TTC549 (cell line): ENCODE results near the gene GNL3.

Experiments
- FAIRE-seq: peaks from 2 replicates; lab custom pipeline; 2012; peaks lifted over from hg19 to GRCh38; lab: Jason Lieb, UNC

GNL3 gene

DNA sequence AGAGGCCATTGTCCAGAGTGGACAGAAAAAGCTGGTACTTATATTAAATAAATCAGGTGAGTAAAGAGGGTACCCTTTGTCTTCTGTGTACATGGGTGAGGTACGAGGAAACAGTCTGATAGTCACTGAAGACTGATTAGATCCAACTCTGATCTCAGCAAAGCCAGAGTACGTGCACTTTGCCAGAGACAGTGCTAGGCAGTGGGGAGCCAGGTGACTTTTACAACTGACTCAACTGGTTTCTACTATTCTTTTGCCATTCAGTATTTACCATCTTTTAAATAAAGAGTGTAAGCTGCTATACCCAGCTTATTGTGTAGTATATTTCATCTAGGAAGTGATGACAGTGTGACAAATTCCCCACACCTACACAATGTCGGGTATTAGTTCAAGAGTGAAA lies 3.3 kb downstream of the GNL3 start:
- FAIRE-seq: no peak

- FAIRE-seq: no peak
These were observed 4.7 kb downstream of the GNL3 start for GRCh38 chr3:52690560-52690959.

GRCh38 chr3:52693071-52693470 lies 7.2 kb downstream of the GNL3 start:
- no peak for FAIRE-seq

DNA sequence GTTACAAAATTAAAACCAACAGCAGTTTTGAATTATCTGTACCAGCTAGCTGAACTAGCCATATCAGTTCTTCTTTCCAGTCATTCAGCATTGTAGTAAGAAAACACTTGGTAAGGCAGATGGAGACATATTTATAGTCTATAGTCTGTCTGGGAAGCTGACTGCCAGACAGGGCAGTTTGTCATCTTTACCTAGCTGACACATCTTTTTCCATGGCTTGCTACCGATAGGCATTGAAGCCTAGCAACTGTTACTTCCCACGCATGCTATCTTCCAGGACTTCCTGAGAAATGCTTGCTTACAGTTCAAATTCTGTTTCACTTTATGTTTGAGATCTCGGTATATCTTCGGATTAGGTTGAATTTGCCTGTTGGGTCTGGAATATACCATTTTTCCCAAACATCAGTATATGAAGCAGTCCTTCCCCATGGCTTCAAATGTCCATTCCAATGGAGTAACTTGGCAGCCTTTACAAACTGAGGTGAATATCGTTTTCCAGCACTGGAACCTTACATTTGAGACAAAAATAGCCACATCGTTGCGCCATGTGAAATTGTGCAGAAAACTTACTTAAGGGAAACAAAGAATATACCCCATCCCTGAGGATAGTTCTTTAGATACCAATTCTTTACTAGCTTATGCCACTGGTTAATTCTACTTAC lies 8.8 kb downstream of the GNL3 start:
- FAIRE-seq: no peak

- no peak for FAIRE-seq
These were observed 10.2 kb downstream of the GNL3 start for GRCh38 chr3:52695798-52696671.

DNA sequence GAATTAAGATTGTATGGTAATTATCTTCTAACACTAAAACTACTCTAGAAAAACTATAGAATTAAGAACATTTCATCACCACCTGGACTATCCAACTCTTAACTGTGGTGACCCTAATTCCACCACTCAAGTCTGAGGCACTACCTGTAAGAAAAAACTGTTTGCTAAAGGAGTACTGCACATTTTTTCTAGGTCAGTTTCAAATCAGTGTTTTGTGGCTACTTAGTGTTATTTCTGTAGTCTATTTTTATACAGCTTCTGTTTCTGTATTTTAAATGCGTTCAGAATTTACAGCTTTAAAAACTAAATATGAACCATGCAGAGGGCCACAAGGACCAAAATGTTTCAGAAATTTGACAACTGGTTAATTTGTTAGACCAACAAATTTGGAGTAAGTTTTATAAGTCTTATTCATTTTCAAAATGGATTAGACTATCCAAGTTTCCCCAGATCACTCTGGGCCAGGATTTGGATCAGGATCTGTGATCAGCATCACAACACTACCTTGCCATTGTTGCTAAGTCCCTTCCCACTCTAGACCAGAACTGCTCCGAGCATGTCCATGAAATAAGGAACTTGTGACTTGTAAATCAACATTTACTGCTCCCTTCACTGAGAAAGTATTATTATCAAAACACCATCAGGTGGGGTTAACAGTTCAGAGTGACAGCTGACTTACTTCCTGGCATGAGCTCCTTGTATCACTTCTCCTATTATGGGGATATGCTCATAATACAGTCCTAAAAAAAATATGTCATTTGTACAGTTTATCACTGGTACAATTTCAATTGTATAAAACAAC lies 11.2 kb downstream of the GNL3 start:
- FAIRE-seq: no peak

- FAIRE-seq: no peak
These were observed 11.8 kb downstream of the GNL3 start for GRCh38 chr3:52697632-52697965.

DNA sequence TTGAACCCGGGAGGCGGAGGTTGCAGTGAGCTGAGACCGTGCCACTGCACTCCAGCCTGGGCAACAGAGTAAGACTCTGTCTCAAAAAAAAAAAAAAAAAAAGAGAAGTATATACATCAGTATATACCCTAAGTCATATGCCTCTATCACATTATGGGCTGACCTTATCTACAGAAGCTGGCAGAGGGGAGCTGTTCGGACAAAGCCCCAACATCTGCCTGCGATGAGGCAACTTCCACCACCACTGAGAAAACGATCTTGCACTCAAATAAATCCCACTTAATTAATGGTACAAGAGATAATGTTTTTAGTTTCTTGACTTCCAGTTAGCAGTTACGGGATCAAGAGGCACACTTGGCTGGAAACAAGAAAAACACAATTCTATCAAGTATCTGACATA lies 17.5 kb downstream of the GNL3 start:
- FAIRE-seq: no peak

GRCh38 chr3:52704611-52705437 lies 19.0 kb downstream of the GNL3 start:
- no peak for FAIRE-seq

DNA sequence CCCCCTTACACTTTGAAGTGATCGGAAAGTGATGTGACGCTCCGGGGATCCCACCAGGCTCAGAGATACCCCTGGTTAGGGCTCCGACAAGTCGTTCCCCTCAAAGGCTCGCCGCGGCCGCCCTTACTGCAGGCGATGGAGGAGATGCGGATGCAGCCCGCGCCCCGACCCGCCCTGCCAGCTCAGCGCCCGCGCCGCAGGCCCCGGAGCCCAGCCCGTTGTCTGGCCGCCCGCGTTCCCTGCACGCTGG lies 19.5 kb downstream of the GNL3 start:
- FAIRE-seq: no peak

GRCh38 chr3:52705688-52706686 lies 20.2 kb downstream of the GNL3 start, which contains the start of the genes GLT8D1 and SPCS1:
Gene GLT8D1, minus strand, starts transcription at chr3:52705791. Its CDS starts 5,331 bp downstream, at chr3:52700460.
Gene SPCS1, plus strand, starts transcription at chr3:52706106. Its CDS starts 141 bp downstream, at chr3:52706247.
- FAIRE-seq: no peak

DNA sequence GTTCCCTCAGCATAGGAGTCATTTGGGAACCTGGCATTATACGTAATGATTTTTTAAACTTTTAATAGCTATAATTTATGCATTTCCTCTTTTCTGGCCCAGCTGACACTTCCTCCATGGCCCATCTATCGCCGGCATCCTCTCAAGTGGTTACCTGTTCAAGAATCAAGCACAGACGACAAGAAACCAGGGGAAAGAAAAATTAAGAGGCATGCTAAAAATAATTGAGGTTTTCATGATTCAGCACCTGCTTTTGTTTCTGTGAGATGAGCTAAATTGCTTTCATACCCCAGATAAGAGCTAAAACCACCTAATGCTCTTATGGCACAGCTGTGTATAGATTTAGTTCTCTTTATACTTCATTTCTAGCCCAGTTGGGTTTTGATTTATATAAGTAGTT lies 21.8 kb downstream of the GNL3 start:
- no peak for FAIRE-seq

GRCh38 chr3:52710512-52710911 lies 24.7 kb downstream of the GNL3 start:
- no peak for FAIRE-seq

DNA sequence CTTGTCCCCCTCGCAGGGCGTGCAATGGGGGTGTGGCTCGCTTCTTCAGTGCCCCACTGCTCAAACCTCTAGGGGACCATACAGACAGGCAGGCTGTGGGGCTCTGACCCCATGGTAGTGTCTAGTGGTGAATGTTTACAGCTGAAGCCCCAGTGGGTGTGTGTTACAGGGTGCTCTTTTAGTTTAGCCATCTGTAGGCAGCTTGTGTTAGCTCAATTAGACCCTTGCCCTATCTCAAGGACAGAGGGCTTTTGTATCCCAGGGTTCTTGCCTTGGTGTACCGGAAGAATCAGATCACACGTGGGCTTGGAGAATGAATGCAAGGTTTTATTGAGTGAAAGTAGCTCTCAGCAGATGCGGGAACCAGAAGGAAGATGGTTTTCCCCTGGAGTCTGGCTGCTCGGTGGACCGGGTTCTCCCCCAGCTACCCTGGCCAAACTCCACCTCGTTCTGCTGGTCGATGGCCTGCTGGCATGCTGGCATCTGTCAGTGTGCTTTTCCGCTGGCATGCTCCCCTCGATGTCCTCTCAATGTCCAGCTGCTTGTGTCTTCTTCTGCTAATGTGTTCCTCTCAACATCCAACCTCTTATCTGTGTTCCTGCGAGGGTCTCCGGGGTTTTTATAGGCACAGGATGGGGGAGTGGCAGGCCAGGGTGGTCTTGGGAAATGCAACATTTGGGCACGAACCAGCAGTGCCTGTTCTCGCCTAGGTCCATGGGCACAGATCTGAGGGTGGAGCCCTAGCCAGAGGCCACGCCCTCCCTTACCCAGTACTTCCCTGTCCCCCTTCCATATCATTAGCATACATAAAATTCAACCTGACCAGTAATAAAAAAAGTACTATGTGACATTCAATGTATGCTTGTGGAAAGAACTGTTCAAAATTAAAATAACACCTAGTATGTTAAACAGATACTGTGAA lies 26.7 kb downstream of the GNL3 start:
- no peak for FAIRE-seq

- no peak for FAIRE-seq
These were observed 28.8 kb downstream of the GNL3 start for GRCh38 chr3:52714335-52715302.

GRCh38 chr3:52715714-52716305 lies 30.0 kb downstream of the GNL3 start:
- FAIRE-seq: no peak

GRCh38 chr3:52719618-52720017 lies 33.8 kb downstream of the GNL3 start:
- no peak for FAIRE-seq

DNA sequence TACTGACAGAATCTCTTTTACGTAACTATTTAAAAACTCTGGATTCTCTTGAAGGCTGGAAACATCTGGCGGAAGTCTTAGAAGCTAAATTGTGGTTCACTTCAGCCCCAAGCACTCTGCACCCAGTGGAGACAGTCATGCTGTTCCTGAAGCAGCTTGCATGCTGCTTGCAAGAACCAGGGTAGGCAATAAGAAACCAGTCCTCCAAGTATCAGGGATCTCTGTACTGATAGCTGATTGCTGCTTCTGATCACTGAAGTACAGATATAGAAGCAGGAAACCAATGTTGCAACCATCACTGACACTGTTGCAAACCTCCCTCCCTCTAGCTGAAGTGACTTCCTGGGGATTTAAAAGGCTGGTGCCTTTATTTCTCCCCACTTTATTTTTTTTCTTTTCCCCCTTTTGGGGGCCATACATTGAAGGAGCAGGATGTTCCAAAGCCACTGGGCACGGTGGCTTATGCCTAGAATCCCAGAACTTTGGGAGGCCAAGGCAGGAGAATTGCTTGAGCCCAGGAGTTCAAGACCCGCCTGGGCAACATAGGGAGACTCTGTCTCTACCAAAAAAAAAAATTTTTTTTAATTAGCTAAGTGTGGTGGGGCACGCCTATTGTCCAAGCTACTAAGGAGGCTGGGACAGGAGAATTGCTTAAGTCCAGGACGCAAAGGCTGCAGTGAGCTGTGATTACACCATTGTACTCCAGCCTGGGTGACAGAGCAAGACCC lies 35.3 kb downstream of the GNL3 start:
- FAIRE-seq: no peak
